Activated naive CD4-positive, alpha-beta T cell treated with Interleukin-2 at 50 U/mL for 16 hours (primary cell): Measurements from ENCODE around the gene NAA16.
"Not testable (repeated sequence)": the region's sequence is repeated elsewhere in the genome, so short reads cannot be mapped to it uniquely, and the experiment has no call there.

Source experiments
- DNase-seq: peaks from one replicate; pipeline ENCODE4 v3.0.0-alpha.2; 2020

The NAA16 gene

GRCh38 chr13:41411522-41411921, 100.5 kb downstream of the NAA16 start:
- peak; percentile 16 for DNase-seq

GRCh38 chr13:41413872-41414271, 102.8 kb downstream of the NAA16 start:
- DNase-seq: no peak

- DNase-seq: no peak
These were observed 105.2 kb downstream of the NAA16 start for GRCh38 chr13:41416276-41416675.

GRCh38 chr13:41418027-41418426, 107.0 kb downstream of the NAA16 start:
- no peak for DNase-seq

- DNase-seq: no peak
These were observed 107.7 kb downstream of the NAA16 start for GRCh38 chr13:41418731-41419130.

GRCh38 chr13:41419206-41419605, 108.1 kb downstream of the NAA16 start:
- DNase-seq: no peak

- DNase-seq: no peak
These were observed 109.1 kb downstream of the NAA16 start for GRCh38 chr13:41420146-41420545.

GRCh38 chr13:41421330-41421729, 110.3 kb downstream of the NAA16 start:
- not testable (repeated sequence) for DNase-seq

GRCh38 chr13:41421983-41422382, 110.9 kb downstream of the NAA16 start:
- not testable (repeated sequence) for DNase-seq

GRCh38 chr13:41423259-41423658, 112.2 kb downstream of the NAA16 start:
- DNase-seq: not testable (repeated sequence)

- not testable (repeated sequence) for DNase-seq
These were observed 113.6 kb downstream of the NAA16 start for GRCh38 chr13:41424675-41425074.

- DNase-seq: no peak
These were observed 115.0 kb downstream of the NAA16 start for GRCh38 chr13:41426047-41426446.
